Activated T-cell treated with anti-CD3 and anti-CD28 coated beads for 48 hours (primary cell): Measurements from ENCODE around the gene KRT76.

Experiments
- DNase-seq: peaks from one replicate; pipeline ENCODE4 v3.0.0-alpha.2; 2020; ENCODE audit warnings: low read depth

The KRT76 gene

GRCh38 chr12:52776913-52777395, at the start of gene KRT76:
KRT76 (minus strand) TSS chr12:52777345; CDS start chr12:52777291, 54 bp downstream.
- no peak for DNase-seq

- DNase-seq, result no peak
Measured at GRCh38 chr12:52825961-52826360, 48.8 kb upstream of the KRT76 start.

- DNase-seq, result no peak
Measured at GRCh38 chr12:52824741-52825410, 47.7 kb upstream of the KRT76 start.

GRCh38 chr12:52823761-52824450, 46.8 kb upstream of the KRT76 start:
- DNase-seq, result no peak

- DNase-seq, result no peak
Measured at GRCh38 chr12:52822771-52823510, 45.8 kb upstream of the KRT76 start.

GRCh38 chr12:52821826-52822660, 44.9 kb upstream of the KRT76 start:
- no peak for DNase-seq

GRCh38 chr12:52821071-52821730, 44.1 kb upstream of the KRT76 start:
- DNase-seq, result no peak

- DNase-seq, result no peak
Measured at GRCh38 chr12:52820521-52820920, 43.4 kb upstream of the KRT76 start.

- DNase-seq, result no peak
Measured at GRCh38 chr12:52819731-52820510, 42.8 kb upstream of the KRT76 start.

GRCh38 chr12:52818887-52819420, 41.8 kb upstream of the KRT76 start:
- no peak for DNase-seq

- no peak for DNase-seq
Measured at GRCh38 chr12:52818388-52818787, 41.2 kb upstream of the KRT76 start.

GRCh38 chr12:52817699-52818238, 40.6 kb upstream of the KRT76 start:
- DNase-seq, result no peak

- no peak for DNase-seq
Measured at GRCh38 chr12:52817003-52817698, 40.0 kb upstream of the KRT76 start.

GRCh38 chr12:52815676-52816588, 38.8 kb upstream of the KRT76 start:
- DNase-seq, result no peak

GRCh38 chr12:52815161-52815560, 38.0 kb upstream of the KRT76 start:
- no peak for DNase-seq

GRCh38 chr12:52814710-52815155, 37.6 kb upstream of the KRT76 start:
- no peak for DNase-seq

GRCh38 chr12:52813885-52814709, 37.0 kb upstream of the KRT76 start, which contains the start of gene KRT4:
KRT4 (minus strand) TSS chr12:52814116; CDS start chr12:52814058, 58 bp downstream.
- no peak for DNase-seq
